HepG2 (cell line): ENCODE results near the gene ETFA.

Experiments
- CTCF ChIP-seq: sonication (generic); formaldehyde crosslinking; IDR thresholded peaks from 2 replicates; pipeline ENCODE4 v1.5.0; 2020; ENCODE audit warnings: mild to moderate bottlenecking, missing genetic modification reagents, moderate library complexity
- ELK4 ChIP-seq: sonication (generic); formaldehyde crosslinking; IDR thresholded peaks from 2 replicates; pipeline ENCODE4 v1.9.0; 2021; ENCODE audit warnings: missing genetic modification reagents, borderline replicate concordance
- GATAD1 ChIP-seq: IDR thresholded peaks from 2 replicates; pipeline ENCODE4 v1.6.1; 2016; ENCODE audit warnings: missing genetic modification reagents, missing compliant biosample characterization
- TAF15 ChIP-seq: fragments of 200-400 bp; formaldehyde crosslinking; IDR thresholded peaks from one replicate; pipeline ENCODE4 v1.6.1; 2018; ENCODE audit warnings: mild to moderate bottlenecking, low read depth, low read length; ENCODE audit not compliant: poor library complexity, severe bottlenecking
- ZBTB34 ChIP-seq: sonication (generic); formaldehyde crosslinking; IDR thresholded peaks from 2 replicates; pipeline ENCODE4 v1.8.0; 2022; ENCODE audit warnings: mild to moderate bottlenecking, missing genetic modification reagents
- ZNF331 ChIP-seq: sonication (generic); formaldehyde crosslinking; IDR thresholded peaks from 2 replicates; pipeline ENCODE4 v1.4.0; 2020; ENCODE audit warnings: missing genetic modification reagents
- ZNF552 ChIP-seq: sonication (generic); formaldehyde crosslinking; IDR thresholded peaks from 2 replicates; pipeline ENCODE4 v1.9.0; 2022; ENCODE audit warnings: missing genetic modification reagents, mild to moderate bottlenecking, borderline replicate concordance
- ZNF691 ChIP-seq: sonication (generic); formaldehyde crosslinking; IDR thresholded peaks from 2 replicates; pipeline ENCODE4 v1.4.0; 2020; ENCODE audit warnings: missing genetic modification reagents, low read depth, mild to moderate bottlenecking, borderline replicate concordance

- TF ChIP-seq CTCF (no peak), GATAD1 (no peak), ZNF331 (CRISPR knock-in tag) (no peak), TAF15 (no peak), ZNF552 (CRISPR knock-in tag) (no peak), ELK4 (no peak), ZNF691 (CRISPR knock-in tag) (no peak), ZBTB34 (CRISPR knock-in tag) (no peak)
Observed at GRCh38 chr15:76191539-76192244, 119.6 kb downstream of the ETFA start.
